Panc1 (cell line): Measurements from ENCODE around the gene LPAR3.

Source experiments
- POLR2AphosphoS5 ChIP-seq: IDR thresholded peaks from 2 replicates; pipeline ENCODE4 v1.6.1; 2012; ENCODE audit warnings: mild to moderate bottlenecking, low read depth, low read length, moderate library complexity
- TCF7L2 ChIP-seq: IDR thresholded peaks from 2 replicates; pipeline ENCODE4 v1.6.1; 2011; ENCODE audit warnings: mild to moderate bottlenecking, low read depth, low read length, inconsistent platforms
- TF ChIP-seq, protein P1 (sequence below): fragments of 450-650 bp; IDR thresholded peaks from 2 replicates; pipeline ENCODE4 v1.5.1; 2017; ENCODE audit warnings: mild to moderate bottlenecking
- TF ChIP-seq, protein P2 (sequence below), 2 experiments: IDR thresholded peaks; 2 replicates each; pipeline ENCODE4 v1.6.1; 2011 to 2012; ENCODE audit warnings: low read depth in 2 of 2, control low read depth in 1 of 2, low read length in 1 of 2, mild to moderate bottlenecking in 1 of 2, moderate library complexity in 1 of 2; ENCODE audit not compliant: insufficient read depth in 1 of 2

DNA sequence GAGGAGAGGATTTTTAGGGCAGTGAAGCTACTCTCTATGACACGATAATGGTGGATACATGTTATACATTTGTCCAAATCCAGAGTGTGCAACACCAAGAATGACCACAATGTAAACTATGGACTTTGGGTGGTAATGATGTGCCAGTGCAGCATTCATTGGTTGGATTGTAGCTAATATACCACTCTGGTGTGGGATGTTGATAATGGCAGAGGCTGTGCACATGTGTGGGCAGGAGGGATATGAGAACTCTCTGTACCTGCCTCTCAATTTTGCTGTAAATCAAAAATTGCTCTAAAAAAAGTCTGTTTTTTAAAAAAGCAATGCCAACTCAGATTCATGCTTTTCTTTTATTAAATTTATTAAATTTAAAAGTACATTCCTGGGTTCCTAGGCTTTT is 27.2 kb upstream of the LPAR3 start:
- TF ChIP-seq, protein P1, sequence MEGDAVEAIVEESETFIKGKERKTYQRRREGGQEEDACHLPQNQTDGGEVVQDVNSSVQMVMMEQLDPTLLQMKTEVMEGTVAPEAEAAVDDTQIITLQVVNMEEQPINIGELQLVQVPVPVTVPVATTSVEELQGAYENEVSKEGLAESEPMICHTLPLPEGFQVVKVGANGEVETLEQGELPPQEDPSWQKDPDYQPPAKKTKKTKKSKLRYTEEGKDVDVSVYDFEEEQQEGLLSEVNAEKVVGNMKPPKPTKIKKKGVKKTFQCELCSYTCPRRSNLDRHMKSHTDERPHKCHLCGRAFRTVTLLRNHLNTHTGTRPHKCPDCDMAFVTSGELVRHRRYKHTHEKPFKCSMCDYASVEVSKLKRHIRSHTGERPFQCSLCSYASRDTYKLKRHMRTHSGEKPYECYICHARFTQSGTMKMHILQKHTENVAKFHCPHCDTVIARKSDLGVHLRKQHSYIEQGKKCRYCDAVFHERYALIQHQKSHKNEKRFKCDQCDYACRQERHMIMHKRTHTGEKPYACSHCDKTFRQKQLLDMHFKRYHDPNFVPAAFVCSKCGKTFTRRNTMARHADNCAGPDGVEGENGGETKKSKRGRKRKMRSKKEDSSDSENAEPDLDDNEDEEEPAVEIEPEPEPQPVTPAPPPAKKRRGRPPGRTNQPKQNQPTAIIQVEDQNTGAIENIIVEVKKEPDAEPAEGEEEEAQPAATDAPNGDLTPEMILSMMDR, result no peak
- TF ChIP-seq, protein P2, sequence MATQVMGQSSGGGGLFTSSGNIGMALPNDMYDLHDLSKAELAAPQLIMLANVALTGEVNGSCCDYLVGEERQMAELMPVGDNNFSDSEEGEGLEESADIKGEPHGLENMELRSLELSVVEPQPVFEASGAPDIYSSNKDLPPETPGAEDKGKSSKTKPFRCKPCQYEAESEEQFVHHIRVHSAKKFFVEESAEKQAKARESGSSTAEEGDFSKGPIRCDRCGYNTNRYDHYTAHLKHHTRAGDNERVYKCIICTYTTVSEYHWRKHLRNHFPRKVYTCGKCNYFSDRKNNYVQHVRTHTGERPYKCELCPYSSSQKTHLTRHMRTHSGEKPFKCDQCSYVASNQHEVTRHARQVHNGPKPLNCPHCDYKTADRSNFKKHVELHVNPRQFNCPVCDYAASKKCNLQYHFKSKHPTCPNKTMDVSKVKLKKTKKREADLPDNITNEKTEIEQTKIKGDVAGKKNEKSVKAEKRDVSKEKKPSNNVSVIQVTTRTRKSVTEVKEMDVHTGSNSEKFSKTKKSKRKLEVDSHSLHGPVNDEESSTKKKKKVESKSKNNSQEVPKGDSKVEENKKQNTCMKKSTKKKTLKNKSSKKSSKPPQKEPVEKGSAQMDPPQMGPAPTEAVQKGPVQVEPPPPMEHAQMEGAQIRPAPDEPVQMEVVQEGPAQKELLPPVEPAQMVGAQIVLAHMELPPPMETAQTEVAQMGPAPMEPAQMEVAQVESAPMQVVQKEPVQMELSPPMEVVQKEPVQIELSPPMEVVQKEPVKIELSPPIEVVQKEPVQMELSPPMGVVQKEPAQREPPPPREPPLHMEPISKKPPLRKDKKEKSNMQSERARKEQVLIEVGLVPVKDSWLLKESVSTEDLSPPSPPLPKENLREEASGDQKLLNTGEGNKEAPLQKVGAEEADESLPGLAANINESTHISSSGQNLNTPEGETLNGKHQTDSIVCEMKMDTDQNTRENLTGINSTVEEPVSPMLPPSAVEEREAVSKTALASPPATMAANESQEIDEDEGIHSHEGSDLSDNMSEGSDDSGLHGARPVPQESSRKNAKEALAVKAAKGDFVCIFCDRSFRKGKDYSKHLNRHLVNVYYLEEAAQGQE (IDR thresholded peaks at IDR 0.05; ENCODE audit: insufficient read depth in 1 of 2, low read depth in 2 of 2, low read length in 1 of 2), result no peak
- TF ChIP-seq TCF7L2 (no peak), POLR2AphosphoS5 (no peak)
